H9 (cell line): ENCODE data around the gene DPYSL3. TPM values are rescaled to one million over a fixed set of nuclear protein-coding genes. Genes with fewer than 3 reads are reported as not detected.

Experiments
- DNase-seq: peaks from one replicate; pipeline ENCODE4 v3.0.0-alpha.2; 2017
- H2AFZ ChIP-seq: one replicate; pipeline ENCODE4 v1.6.1; 2013; ENCODE audit warnings: mild to moderate bottlenecking, low read length, control low read depth, moderate library complexity
- H2AK5ac ChIP-seq: 2 replicates; pipeline ENCODE4 v1.6.1; 2013; ENCODE audit warnings: low read length, control low read depth, mixed read lengths; ENCODE audit not compliant: insufficient read length
- H2BK120ac ChIP-seq: one replicate; pipeline ENCODE4 v1.6.1; 2013; ENCODE audit warnings: low read depth, mild to moderate bottlenecking, low read length, control low read depth, inconsistent platforms; ENCODE audit not compliant: poor library complexity, severe bottlenecking
- H2BK12ac ChIP-seq: 2 replicates; pipeline ENCODE4 v1.6.1; 2013; ENCODE audit warnings: low read length, control low read depth, mixed read lengths, low read depth; ENCODE audit not compliant: insufficient read length
- H2BK15ac ChIP-seq: 2 replicates; pipeline ENCODE4 v1.6.1; 2013; ENCODE audit warnings: low read depth, low read length, control low read depth
- H2BK20ac ChIP-seq: one replicate; pipeline ENCODE4 v1.6.1; 2013; ENCODE audit warnings: low read depth, mild to moderate bottlenecking, low read length, control low read depth, inconsistent platforms; ENCODE audit not compliant: poor library complexity, severe bottlenecking
- H2BK5ac ChIP-seq: 2 replicates; pipeline ENCODE4 v1.6.1; 2013; ENCODE audit warnings: low read length, control low read depth, mixed read lengths; ENCODE audit not compliant: insufficient read length
- H3K14ac ChIP-seq: 2 replicates; pipeline ENCODE4 v1.6.1; 2013; ENCODE audit warnings: low read length, control low read depth; ENCODE audit not compliant: insufficient read depth
- H3K18ac ChIP-seq: 2 replicates; pipeline ENCODE4 v1.6.1; 2013; ENCODE audit warnings: low read depth, mild to moderate bottlenecking, mixed read lengths, low read length, control low read depth; ENCODE audit not compliant: insufficient read length
- H3K23ac ChIP-seq: 2 replicates; pipeline ENCODE4 v1.6.1; 2013; ENCODE audit warnings: low read length, control low read depth, mixed read lengths, low read depth; ENCODE audit not compliant: insufficient read length
- H3K23me2 ChIP-seq: 2 replicates; pipeline ENCODE4 v1.6.1; 2013; ENCODE audit warnings: low read depth, mild to moderate bottlenecking, mixed read lengths, low read length, control low read depth; ENCODE audit not compliant: insufficient read length, poor library complexity, severe bottlenecking
- H3K27ac ChIP-seq: 2 replicates; pipeline ENCODE4 v1.5.1; 2013; ENCODE audit warnings: low read length, control low read depth, mixed read lengths, low read depth; ENCODE audit not compliant: insufficient read length
- H3K27me3 ChIP-seq: 2 replicates; pipeline ENCODE4 v1.6.1; 2013; ENCODE audit warnings: low read length, control low read depth, inconsistent platforms; ENCODE audit not compliant: insufficient read depth
- H3K4ac ChIP-seq: 2 replicates; pipeline ENCODE4 v1.6.1; 2013; ENCODE audit warnings: low read depth, mild to moderate bottlenecking, control low read depth, inconsistent platforms, low read length, moderate library complexity
- H3K4me1 ChIP-seq: 2 replicates; pipeline ENCODE4 v1.6.1; 2013; ENCODE audit warnings: low read length, control low read depth, inconsistent platforms; ENCODE audit not compliant: insufficient read depth
- H3K4me2 ChIP-seq: 2 replicates; pipeline ENCODE4 v1.6.1; 2013; ENCODE audit warnings: low read length, control low read depth, mixed read lengths; ENCODE audit not compliant: insufficient read length, insufficient read depth
- H3K56ac ChIP-seq: 2 replicates; pipeline ENCODE4 v1.6.1; 2013; ENCODE audit warnings: low read depth, mild to moderate bottlenecking, mixed read lengths, low read length, control low read depth; ENCODE audit not compliant: insufficient read length
- H3K79me1 ChIP-seq: 2 replicates; pipeline ENCODE4 v1.6.1; 2013; ENCODE audit warnings: low read depth, mild to moderate bottlenecking, moderate library complexity, low read length, control low read depth, inconsistent platforms; ENCODE audit not compliant: insufficient read depth, poor library complexity, severe bottlenecking
- H3K79me2 ChIP-seq: 2 replicates; pipeline ENCODE4 v1.6.1; 2013; ENCODE audit warnings: low read length, control low read depth, inconsistent platforms; ENCODE audit not compliant: insufficient read depth
- H3K9ac ChIP-seq: 2 replicates; pipeline ENCODE4 v1.6.1; 2013; ENCODE audit warnings: low read length, control low read depth, mixed read lengths; ENCODE audit not compliant: insufficient read length; ENCODE audit errors: extremely low read depth
- H3K9me3 ChIP-seq: one replicate; pipeline ENCODE4 v1.6.1; 2013; ENCODE audit warnings: low read depth, low read length, inconsistent platforms; ENCODE audit not compliant: control insufficient read depth
- H3T11ph ChIP-seq: one replicate; pipeline ENCODE4 v1.6.1; 2013; ENCODE audit warnings: mild to moderate bottlenecking, low read length, control low read depth, inconsistent platforms
- H4K20me1 ChIP-seq: one replicate; pipeline ENCODE4 v1.6.1; 2013; ENCODE audit not compliant: control insufficient read depth, insufficient read length, insufficient read depth
- H4K5ac ChIP-seq: 2 replicates; pipeline ENCODE4 v1.6.1; 2013; ENCODE audit warnings: low read depth, mild to moderate bottlenecking, mixed read lengths, low read length, control low read depth; ENCODE audit not compliant: insufficient read length
- H4K8ac ChIP-seq: replicated peaks from 2 replicates; pipeline ENCODE4 v1.6.1; 2013; ENCODE audit warnings: low read length, control low read depth, mixed read lengths, low read depth; ENCODE audit not compliant: insufficient read length
- H4K91ac ChIP-seq: 2 replicates; pipeline ENCODE4 v1.6.1; 2013; ENCODE audit warnings: low read depth, mild to moderate bottlenecking, moderate library complexity, mixed read lengths, low read length, control low read depth; ENCODE audit not compliant: insufficient read length
- H3K27ac Mint-ChIP-seq, 3 experiments: 2 replicates in 2 of 3; 3 replicates in 1 of 3; pipeline ENCODE4 v1.8.0; 2020 to 2021; ENCODE audit warnings: mixed read lengths in 3 of 3, mild to moderate bottlenecking in 1 of 3, moderate library complexity in 1 of 3
- H3K27me3 Mint-ChIP-seq: 2 replicates; pipeline ENCODE4 v1.8.0; 2021; ENCODE audit warnings: low read depth, mild to moderate bottlenecking, moderate library complexity, mixed read lengths
- H3K36me3 Mint-ChIP-seq, 3 experiments: 2 replicates in 2 of 3; 3 replicates in 1 of 3; pipeline ENCODE4 v1.8.0; 2020 to 2021; ENCODE audit warnings: low read depth in 3 of 3, mixed read lengths in 3 of 3; ENCODE audit not compliant: insufficient read depth in 1 of 3
- H3K4me1 Mint-ChIP-seq, 2 experiments: 2 replicates each; pipeline ENCODE4 v1.8.0; 2020; ENCODE audit warnings: mixed read lengths in 2 of 2
- H3K4me3 Mint-ChIP-seq, 2 experiments: 2 replicates in 1 of 2; 3 replicates in 1 of 2; pipeline ENCODE4 v1.8.0; 2020 to 2021; ENCODE audit warnings: mild to moderate bottlenecking in 2 of 2, mixed read lengths in 2 of 2, moderate library complexity in 1 of 2
- H3K9me3 Mint-ChIP-seq, 2 experiments: 2 replicates in 1 of 2; 3 replicates in 1 of 2; pipeline ENCODE4 v1.8.0; 2020; ENCODE audit warnings: mild to moderate bottlenecking in 2 of 2, mixed read lengths in 2 of 2, moderate library complexity in 1 of 2
- total RNA-seq: library from RNA; stranded (reverse); gene quantifications from 2 replicates; pipeline ENCODE4 v1.2.1, GENCODE V29; 2021
- TF ChIP-seq, protein P1 (sequence below): fragments of 200-600 bp; sonication (generic); conservative IDR thresholded peaks from 3 replicates; pipeline ENCODE4 v1.8.0; 2021; ENCODE audit warnings: antibody characterized with exemption, mild to moderate bottlenecking

The DPYSL3 gene
- total RNA-seq, 1 experiment from 2014 or later = 515 TPM

- Histone ChIP-seq H4K91ac (no peak overlapping the region), H2AK5ac (no peak overlapping the region), H3K4ac (no peak overlapping the region), H3K27me3 (no peaks in the 10 kb centered on the region), H3K4me1 (no peaks in the 10 kb centered on the region), H3K4me2 (no peak overlapping the region), H3T11ph (no peak overlapping the region), H3K27ac (no peak overlapping the region), H4K20me1 (no peaks in the 10 kb centered on the region), H3K23me2 (no peaks in the 10 kb centered on the region), H3K9ac (no peak overlapping the region), H3K56ac (no peak overlapping the region), H3K14ac (no peak overlapping the region), H2BK120ac (no peak overlapping the region), H3K79me2 (no peaks in the 10 kb centered on the region), H3K23ac (no peak overlapping the region), H4K8ac (no peak overlapping the region), H3K79me1 (no peaks in the 10 kb centered on the region), H4K5ac (no peak overlapping the region), H2AFZ (no peak overlapping the region), H2BK12ac (no peak overlapping the region), H2BK20ac (no peak overlapping the region), H2BK15ac (no peak overlapping the region), H3K18ac (no peak overlapping the region), H2BK5ac (no peak overlapping the region), H3K9me3 (no peaks in the 10 kb centered on the region)
- Mint-ChIP-seq H3K4me1 (peaks cover under 1 to 4% of the 10 kb centered on the region in 2 experiments), H3K9me3 (no peaks in the 10 kb centered on the region), H3K27me3 (no peaks in the 10 kb centered on the region), H3K4me3 (no peak overlapping the region), H3K27ac (0 out of 7 replicates have a peak overlapping the region, but pooled peaks of 2 of the 3 experiments have one; percentile 39 to 70), H3K36me3 (peaks cover 73 to 95% (median 92%) of the 10 kb centered on the region in 3 experiments)
- DNase-seq = no peak
- TF ChIP-seq, protein P1, sequence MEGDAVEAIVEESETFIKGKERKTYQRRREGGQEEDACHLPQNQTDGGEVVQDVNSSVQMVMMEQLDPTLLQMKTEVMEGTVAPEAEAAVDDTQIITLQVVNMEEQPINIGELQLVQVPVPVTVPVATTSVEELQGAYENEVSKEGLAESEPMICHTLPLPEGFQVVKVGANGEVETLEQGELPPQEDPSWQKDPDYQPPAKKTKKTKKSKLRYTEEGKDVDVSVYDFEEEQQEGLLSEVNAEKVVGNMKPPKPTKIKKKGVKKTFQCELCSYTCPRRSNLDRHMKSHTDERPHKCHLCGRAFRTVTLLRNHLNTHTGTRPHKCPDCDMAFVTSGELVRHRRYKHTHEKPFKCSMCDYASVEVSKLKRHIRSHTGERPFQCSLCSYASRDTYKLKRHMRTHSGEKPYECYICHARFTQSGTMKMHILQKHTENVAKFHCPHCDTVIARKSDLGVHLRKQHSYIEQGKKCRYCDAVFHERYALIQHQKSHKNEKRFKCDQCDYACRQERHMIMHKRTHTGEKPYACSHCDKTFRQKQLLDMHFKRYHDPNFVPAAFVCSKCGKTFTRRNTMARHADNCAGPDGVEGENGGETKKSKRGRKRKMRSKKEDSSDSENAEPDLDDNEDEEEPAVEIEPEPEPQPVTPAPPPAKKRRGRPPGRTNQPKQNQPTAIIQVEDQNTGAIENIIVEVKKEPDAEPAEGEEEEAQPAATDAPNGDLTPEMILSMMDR = no peak
These were observed 109.0 kb downstream of the DPYSL3 start for GRCh38 chr5:147400881-147401280.
